Measurements from ENCODE around the gene GFRA1.
"Not testable (repeated sequence)": the region's sequence is repeated elsewhere in the genome, so short reads cannot be mapped to it uniquely, and the experiment has no call there.

Gene GFRA1

DNA sequence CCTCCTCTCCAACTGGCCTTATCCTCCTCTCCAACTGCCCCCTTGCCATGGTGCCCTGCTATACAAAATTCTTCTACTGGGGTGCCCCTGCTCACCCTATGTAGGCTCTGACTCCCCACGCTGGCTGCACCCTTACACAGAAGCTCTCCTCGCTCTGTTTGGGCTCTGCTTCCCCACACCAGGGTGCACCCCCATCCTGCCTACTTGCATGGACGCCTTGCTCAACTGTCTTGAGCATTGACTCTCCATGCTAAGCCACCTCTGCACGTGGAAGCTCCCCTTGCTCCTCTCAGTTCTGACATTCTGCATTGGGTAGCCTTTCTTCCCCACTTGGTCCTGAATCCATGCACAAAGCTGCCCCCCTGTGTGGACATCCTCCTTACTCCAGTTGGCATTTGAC, 231.1 kb downstream of the GFRA1 start:
- H3K4me3 ChIP-seq (ENCODE audit: low read depth, low read length), result no peak overlapping the region
- TF ChIP-seq, protein P1, sequence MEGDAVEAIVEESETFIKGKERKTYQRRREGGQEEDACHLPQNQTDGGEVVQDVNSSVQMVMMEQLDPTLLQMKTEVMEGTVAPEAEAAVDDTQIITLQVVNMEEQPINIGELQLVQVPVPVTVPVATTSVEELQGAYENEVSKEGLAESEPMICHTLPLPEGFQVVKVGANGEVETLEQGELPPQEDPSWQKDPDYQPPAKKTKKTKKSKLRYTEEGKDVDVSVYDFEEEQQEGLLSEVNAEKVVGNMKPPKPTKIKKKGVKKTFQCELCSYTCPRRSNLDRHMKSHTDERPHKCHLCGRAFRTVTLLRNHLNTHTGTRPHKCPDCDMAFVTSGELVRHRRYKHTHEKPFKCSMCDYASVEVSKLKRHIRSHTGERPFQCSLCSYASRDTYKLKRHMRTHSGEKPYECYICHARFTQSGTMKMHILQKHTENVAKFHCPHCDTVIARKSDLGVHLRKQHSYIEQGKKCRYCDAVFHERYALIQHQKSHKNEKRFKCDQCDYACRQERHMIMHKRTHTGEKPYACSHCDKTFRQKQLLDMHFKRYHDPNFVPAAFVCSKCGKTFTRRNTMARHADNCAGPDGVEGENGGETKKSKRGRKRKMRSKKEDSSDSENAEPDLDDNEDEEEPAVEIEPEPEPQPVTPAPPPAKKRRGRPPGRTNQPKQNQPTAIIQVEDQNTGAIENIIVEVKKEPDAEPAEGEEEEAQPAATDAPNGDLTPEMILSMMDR (IDR thresholded peaks at IDR 0.05; ENCODE audit: borderline replicate concordance, insufficient read depth, low read depth, low read length), result no peak

DNA sequence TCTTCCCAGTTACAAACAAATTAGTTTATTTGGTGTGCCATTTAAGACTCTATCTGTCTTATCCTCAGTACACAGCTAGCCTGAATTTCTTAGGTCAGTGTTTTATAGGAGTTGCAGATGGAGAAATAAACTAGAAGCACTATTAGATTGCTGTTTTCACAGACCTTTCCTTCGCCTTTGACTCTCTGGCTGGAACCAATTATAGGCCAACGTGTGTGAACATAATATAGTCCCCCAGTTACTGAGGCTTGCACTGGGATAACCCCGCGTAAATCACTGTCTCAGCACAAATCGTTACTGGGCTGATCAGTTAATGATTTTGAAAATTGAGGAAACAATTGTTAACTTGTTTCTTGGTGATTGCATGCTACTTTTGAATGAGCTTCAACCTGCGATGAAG, 233.4 kb downstream of the GFRA1 start:
- TF ChIP-seq, protein P1 (IDR thresholded peaks at IDR 0.05; ENCODE audit: borderline replicate concordance, insufficient read depth, low read depth, low read length), result no peak

DNA sequence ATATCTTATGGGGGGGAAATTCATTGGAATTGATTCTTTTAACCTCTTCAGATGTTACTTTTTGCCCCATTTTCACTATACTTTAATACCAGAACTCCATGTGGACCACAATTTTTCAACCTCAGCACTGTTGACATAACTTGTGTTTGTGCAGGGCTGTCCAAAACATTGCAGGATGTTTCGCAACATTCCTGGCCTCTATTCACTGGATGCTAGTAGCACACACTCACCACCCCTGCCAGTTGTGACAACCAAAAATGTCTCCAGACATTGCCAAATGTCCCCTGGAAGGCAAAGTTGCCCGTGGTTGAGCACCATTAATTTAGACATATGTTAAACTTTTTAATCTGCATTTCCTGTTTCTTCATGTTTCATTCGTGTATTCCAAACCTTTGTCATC, 234.7 kb downstream of the GFRA1 start:
- no peak overlapping the region for H3K4me3 ChIP-seq (ENCODE audit: low read depth, low read length)

More for the DNA sequence above, 233.4 kb downstream of the GFRA1 start:
- no peak overlapping the region for H3K4me3 ChIP-seq (ENCODE audit: low read depth, low read length)

DNA sequence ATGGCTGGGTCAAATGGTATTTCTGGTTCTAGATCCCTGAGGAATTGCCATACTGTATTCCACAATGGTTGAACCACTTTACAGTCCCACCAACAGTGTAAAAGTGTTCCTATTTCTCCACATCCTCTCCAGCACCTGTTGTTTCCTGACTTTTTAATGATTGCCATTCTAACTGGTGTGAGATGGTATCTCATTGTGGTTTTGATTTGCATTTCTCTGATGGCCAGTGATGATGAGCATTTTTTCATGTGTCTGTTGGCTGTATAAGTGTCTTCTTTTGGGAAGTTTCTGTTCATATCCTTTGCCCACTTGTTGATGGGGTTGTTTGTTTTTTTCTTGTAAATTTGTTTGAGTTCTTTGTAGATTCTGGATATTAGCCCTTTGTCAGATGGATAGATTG, 237.6 kb downstream of the GFRA1 start:
- not testable (repeated sequence) for H3K4me3 ChIP-seq (ENCODE audit: low read depth, low read length)

More for the DNA sequence above, 234.7 kb downstream of the GFRA1 start:
- TF ChIP-seq, protein P1 (IDR thresholded peaks at IDR 0.05; ENCODE audit: borderline replicate concordance, insufficient read depth, low read depth, low read length), result no peak

DNA sequence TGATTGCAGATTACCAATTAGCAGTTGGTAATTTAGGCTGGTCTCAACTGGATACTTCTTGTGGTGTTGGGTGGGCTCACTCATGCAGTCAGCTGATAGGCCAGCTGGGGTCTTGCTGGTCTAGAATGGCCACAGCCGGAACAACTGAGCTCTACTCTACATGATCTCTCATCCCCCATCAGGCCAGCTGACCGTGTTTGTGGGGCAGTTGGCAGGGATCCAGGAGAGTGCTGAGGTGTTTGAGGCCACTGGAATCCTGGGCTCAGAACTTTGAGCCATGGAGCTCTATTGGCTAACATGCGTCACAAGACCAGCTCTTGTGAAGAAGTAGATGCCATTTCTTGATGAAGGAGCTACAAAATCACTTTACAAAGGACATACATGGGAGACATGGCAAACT, 242.4 kb downstream of the GFRA1 start:
- no peak overlapping the region for H3K4me3 ChIP-seq (ENCODE audit: low read depth, low read length)
- TF ChIP-seq, protein P1 (IDR thresholded peaks at IDR 0.05; ENCODE audit: borderline replicate concordance, insufficient read depth, low read depth, low read length), result no peak

DNA sequence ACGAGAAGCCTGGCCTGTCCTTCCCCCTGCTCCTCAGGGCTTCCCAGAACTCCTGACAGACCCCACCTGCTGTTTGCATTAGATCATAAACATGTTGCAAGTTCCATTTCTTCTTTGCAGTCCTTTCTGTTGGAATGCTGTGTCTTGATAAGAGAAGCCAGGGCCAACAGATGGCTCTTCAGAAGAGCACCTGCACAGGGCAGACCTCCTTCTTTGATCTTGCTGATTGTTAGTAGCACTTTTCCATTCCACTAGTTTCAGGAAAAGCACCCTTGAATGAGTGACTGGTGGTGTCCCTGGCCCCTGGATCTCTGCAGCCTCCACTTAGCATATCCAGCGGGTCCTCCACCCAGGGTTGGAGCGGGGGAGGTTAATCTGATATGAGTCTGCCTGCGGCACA, 243.2 kb downstream of the GFRA1 start:
- TF ChIP-seq, protein P1 (IDR thresholded peaks at IDR 0.05; ENCODE audit: borderline replicate concordance, insufficient read depth, low read depth, low read length), result no peak
- H3K4me3 ChIP-seq (ENCODE audit: low read depth, low read length), result no peak overlapping the region

DNA sequence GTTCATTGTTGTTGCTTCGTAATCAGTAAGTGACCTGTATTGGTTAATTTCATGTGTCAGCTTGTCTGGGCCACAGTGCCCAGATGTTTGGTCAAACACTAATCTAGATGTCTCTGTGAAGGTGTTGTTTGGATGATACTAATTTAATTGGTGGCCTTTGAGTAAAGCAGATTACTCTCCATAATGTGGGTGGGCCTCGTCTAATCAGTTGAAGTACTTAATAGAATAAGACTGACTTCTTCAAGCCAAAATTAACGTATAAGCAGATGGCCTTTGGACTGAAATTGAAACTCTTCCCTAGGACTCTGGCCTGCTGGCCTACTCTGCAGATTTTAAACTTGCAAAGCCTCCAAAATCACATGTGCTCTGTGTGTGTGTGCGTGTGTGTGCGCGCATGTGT, 245.7 kb downstream of the GFRA1 start:
- TF ChIP-seq, protein P1 (IDR thresholded peaks at IDR 0.05; ENCODE audit: borderline replicate concordance, insufficient read depth, low read depth, low read length), result no peak
- H3K4me3 ChIP-seq (ENCODE audit: low read depth, low read length), result no peak overlapping the region

DNA sequence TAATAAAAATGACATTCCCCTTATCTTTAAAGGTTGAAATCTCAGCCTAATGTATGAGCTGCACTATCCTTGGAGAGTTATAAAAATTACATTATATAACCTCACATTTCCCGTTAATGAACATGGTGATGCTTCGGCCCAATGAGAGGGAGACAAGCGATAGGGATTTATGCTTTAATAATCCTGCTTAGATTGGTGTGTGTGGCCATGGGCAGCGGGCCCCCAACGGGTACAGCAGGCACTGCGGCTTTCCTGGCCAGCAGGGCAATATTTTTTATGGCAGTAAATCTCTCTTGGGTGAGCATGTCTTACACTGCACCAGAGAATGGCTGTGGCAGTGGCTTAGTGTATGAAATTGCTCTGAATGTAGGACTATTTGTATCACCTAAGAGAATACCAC, 246.3 kb downstream of the GFRA1 start:
- no peak overlapping the region for H3K4me3 ChIP-seq (ENCODE audit: low read depth, low read length)
- TF ChIP-seq, protein P1 (IDR thresholded peaks at IDR 0.05; ENCODE audit: borderline replicate concordance, insufficient read depth, low read depth, low read length), result no peak

Data from GM12875 (cell line).